Measurements from ENCODE around the gene ANKRD55.
"Not testable (repeated sequence)": the region's sequence is repeated elsewhere in the genome, so short reads cannot be mapped to it uniquely, and the experiment has no call there.

The ANKRD55 gene

GRCh38 chr5:56144211-56144610 is 88.9 kb downstream of the ANKRD55 start:
- no peak for DNase-seq (ENCODE audit: low read depth)

- no peak for DNase-seq (ENCODE audit: low read depth)
Measured at GRCh38 chr5:56143373-56143714, 89.8 kb downstream of the ANKRD55 start.

- no peak for DNase-seq (ENCODE audit: low read depth)
Measured at GRCh38 chr5:56142614-56143372, 90.3 kb downstream of the ANKRD55 start.

- DNase-seq (ENCODE audit: low read depth), result no peak
Measured at GRCh38 chr5:56142233-56142613, 90.9 kb downstream of the ANKRD55 start.

- no peak for DNase-seq (ENCODE audit: low read depth)
Measured at GRCh38 chr5:56140073-56140472, 93.1 kb downstream of the ANKRD55 start.

GRCh38 chr5:56130664-56131063 is 102.5 kb downstream of the ANKRD55 start:
- no peak for DNase-seq (ENCODE audit: low read depth)

- no peak for DNase-seq (ENCODE audit: low read depth)
Measured at GRCh38 chr5:56129288-56129687, 103.8 kb downstream of the ANKRD55 start.

- no peak for DNase-seq (ENCODE audit: low read depth)
Measured at GRCh38 chr5:56128113-56128512, 105.0 kb downstream of the ANKRD55 start.

GRCh38 chr5:56126487-56127179 is 106.5 kb downstream of the ANKRD55 start:
- no peak for DNase-seq (ENCODE audit: low read depth)

- DNase-seq (ENCODE audit: low read depth), result no peak
Measured at GRCh38 chr5:56123531-56124243, 109.4 kb downstream of the ANKRD55 start.

- not testable (repeated sequence) for DNase-seq (ENCODE audit: low read depth)
Measured at GRCh38 chr5:56122360-56122985, 110.7 kb downstream of the ANKRD55 start.

GRCh38 chr5:56119050-56119449 is 114.1 kb downstream of the ANKRD55 start:
- DNase-seq (ENCODE audit: low read depth), result no peak

GRCh38 chr5:56116599-56117141 is 116.5 kb downstream of the ANKRD55 start:
- no peak for DNase-seq (ENCODE audit: low read depth)

GRCh38 chr5:56115589-56115988 is 117.5 kb downstream of the ANKRD55 start:
- DNase-seq (ENCODE audit: low read depth), result no peak

GRCh38 chr5:56112526-56113121 is 120.5 kb downstream of the ANKRD55 start:
- DNase-seq (ENCODE audit: low read depth), result no peak

GRCh38 chr5:56111404-56111781 is 121.7 kb downstream of the ANKRD55 start:
- no peak for DNase-seq (ENCODE audit: low read depth)

GRCh38 chr5:56110646-56111403 is 122.3 kb downstream of the ANKRD55 start:
- no peak for DNase-seq (ENCODE audit: low read depth)

- DNase-seq (ENCODE audit: low read depth), result no peak
Measured at GRCh38 chr5:56108246-56108645, 124.9 kb downstream of the ANKRD55 start.

GRCh38 chr5:56106837-56107236 is 126.3 kb downstream of the ANKRD55 start:
- DNase-seq (ENCODE audit: low read depth), result no peak

GRCh38 chr5:56105511-56106291 is 127.4 kb downstream of the ANKRD55 start:
- DNase-seq (ENCODE audit: low read depth), result no peak

All from stimulated activated CD8-positive, alpha-beta memory T cell treated with anti-CD3 and anti-CD28 coated beads, Interleukin-12 subunit alpha, Interleukin-12 subunit beta, amount 100 ng/mL, for 1 hour (primary cell).